Right lobe of liver (tissue), 6 donors: ENCODE measurements around the gene IL24. TPM values are rescaled to one million over a fixed set of nuclear protein-coding genes. Genes with fewer than 3 reads are reported as not detected.

Source experiments
- ATAC-seq, 4 donors: fragments of 200-7000 bp; cut with Tn5 transposase; one replicate each; pipeline ENCODE4 v1.9.1; 2020; ENCODE audit warnings: mild to moderate bottlenecking in 4 of 4, moderate library complexity in 4 of 4
- DNase-seq, 3 donors: peaks; one replicate each; pipeline ENCODE4 v3.0.0-alpha.2; 2020
- H3K27ac ChIP-seq, 3 donors: fragments of 200-600 bp; one replicate each; pipeline ENCODE4 v1.8.0; 2022
- H3K27me3 ChIP-seq, 2 donors: fragments of 200-600 bp; one replicate each; pipeline ENCODE4 v1.8.0; 2022
- H3K36me3 ChIP-seq, 4 donors: fragments of 200-600 bp; sonication (generic) in 1 of 4; one replicate each; pipeline versions ENCODE4 v1.5.1 to v1.8.0; 2017 to 2022; ENCODE audit warnings: control low read depth in 1 of 4
- H3K4me1 ChIP-seq, 4 donors: fragments of 200-600 bp; sonication (generic) in 1 of 4; one replicate each; pipeline versions ENCODE4 v1.5.1 to v1.8.0; 2017 to 2022; ENCODE audit warnings: control low read depth in 1 of 4
- H3K4me3 ChIP-seq, 3 donors: fragments of 200-600 bp; one replicate each; pipeline ENCODE4 v1.8.0; 2022
- H3K9me3 ChIP-seq, 4 donors: fragments of 200-600 bp; sonication (generic) in 1 of 4; one replicate each; pipeline versions ENCODE4 v1.5.1 to v1.8.0; 2017 to 2022; ENCODE audit warnings: control low read depth in 1 of 4
- CTCF ChIP-seq, 4 donors: fragments of 200-600 bp in 3 of 4; fragments of 450-650 bp in 1 of 4; IDR thresholded peaks; one replicate each; pipeline versions ENCODE4 v1.5.1 to v1.8.0; 2016 to 2022; ENCODE audit warnings: antibody characterized with exemption in 4 of 4, mild to moderate bottlenecking in 2 of 4
- POLR2A ChIP-seq: fragments of 450-650 bp; IDR thresholded peaks from one replicate; pipeline ENCODE4 v1.6.1; 2017; ENCODE audit warnings: antibody characterized with exemption, mild to moderate bottlenecking
- WGBS: methylation state at CpG from one replicate; pipeline ENCODE4 v1.1.6; 2018; ENCODE audit warnings: low coverage, low lambda C conversion rate; ENCODE audit not compliant: insufficient coverage; ENCODE audit errors: missing lambda C conversion rate; 5-methylcytosine and 5-hydroxymethylcytosine counted together
- intact Hi-C, 2 donors: fragments of 100-400 bp; cut with DNase I; formaldehyde crosslinking; loops; one replicate each; pipeline versions ENCODE4 v1.11.2 to v1.14.1; 2022
- total RNA-seq, 6 experiments: library from RNA; depleted of rRNA in 2 of 6; stranded (reverse); fragments of >200 nt in 2 of 6; fragmentation: NEBNext Ultra II Directional in 3 of 6; extraction: Animal tissue kit (Norgen Biotek cat#: 25700) in 3 of 6; gene quantifications; one replicate each; pipeline versions ENCODE4 v1.1.0 to v1.2.4, GENCODE V29; 2016 to 2023
- donor health status: DM: no; HTN: yes; CAD: no.
- donor health status: DM: no; HTN: no; CAD: no.
- donor health status: DM: no; HTN: no; CAD: no.
- donor health status: DM: no; HTN: yes; CAD: no.
- donor health status: DM: no; HTN: yes; CAD: no.

IL24 gene
- total RNA-seq, 6 experiments from 2014 or later, result not detected

- intact Hi-C loops, result no loop called here
- TF ChIP-seq CTCF (IDR thresholded peaks at IDR 0.05) (no peak), POLR2A (no peak)
- WGBS, result 74% methylated on average over 3 of the region's 3 CpGs
- no peaks in the 10 kb centered on the region for H3K4me1 ChIP-seq
- no peak overlapping the region for H3K27ac ChIP-seq
- H3K4me3 ChIP-seq, result no peak overlapping the region
- DNase-seq (no peak), ATAC-seq (no peak)
- peaks cover 0 to 7% (median 3%) of the 10 kb centered on the region in 4 donors for H3K9me3 ChIP-seq
- no peaks in the 10 kb centered on the region for H3K27me3 ChIP-seq
- H3K36me3 ChIP-seq, result no peaks in the 10 kb centered on the region
Measured at GRCh38 chr1:206873603-206874188, 23.5 kb upstream of the IL24 start.

GRCh38 chr1:206875752-206876377 is 21.4 kb upstream of the IL24 start:
- H3K9me3 ChIP-seq, result peaks cover 0 to 7% (median 3%) of the 10 kb centered on the region in 4 donors
- no peaks in the 10 kb centered on the region for H3K27me3 ChIP-seq
- no peak for DNase-seq
- intact Hi-C loops, result no loop called here
- H3K36me3 ChIP-seq, result no peaks in the 10 kb centered on the region
- H3K27ac ChIP-seq, result no peak overlapping the region
- H3K4me3 ChIP-seq, result no peak overlapping the region
- 68% methylated on average over 3 of the region's 3 CpGs for WGBS
- no peak for ATAC-seq
- TF ChIP-seq CTCF (IDR thresholded peaks at IDR 0.05), result no peak
- no peak for TF ChIP-seq POLR2A
- H3K4me1 ChIP-seq, result no peaks in the 10 kb centered on the region

GRCh38 chr1:206878456-206878855 is 18.8 kb upstream of the IL24 start:
- intact Hi-C loops, result no loop called here
- ATAC-seq (no peak), DNase-seq (no peak)
- Histone ChIP-seq H3K36me3 (no peaks in the 10 kb centered on the region), H3K9me3 (peaks cover 0 to 7% (median 3%) of the 10 kb centered on the region in 4 donors), H3K27ac (no peak overlapping the region), H3K4me3 (no peak overlapping the region), H3K4me1 (no peaks in the 10 kb centered on the region), H3K27me3 (no peaks in the 10 kb centered on the region)
- TF ChIP-seq POLR2A, result no peak
- TF ChIP-seq CTCF (IDR thresholded peaks at IDR 0.05), result no peak

- TF ChIP-seq POLR2A, result no peak
- Histone ChIP-seq H3K9me3 (peaks cover 0 to 7% (median 3%) of the 10 kb centered on the region in 4 donors), H3K4me1 (no peaks in the 10 kb centered on the region), H3K27me3 (no peaks in the 10 kb centered on the region), H3K27ac (no peak overlapping the region), H3K4me3 (no peak overlapping the region), H3K36me3 (no peaks in the 10 kb centered on the region)
- intact Hi-C loops, result no loop called here
- ATAC-seq, result no peak
- no peak for DNase-seq
- 46% methylated on average over 3 of the region's 3 CpGs for WGBS
Measured at GRCh38 chr1:206880314-206880713, 16.9 kb upstream of the IL24 start.

GRCh38 chr1:206882555-206882954 is 14.7 kb upstream of the IL24 start:
- intact Hi-C loops, result no loop called here
- TF ChIP-seq CTCF (IDR thresholded peaks at IDR 0.05) (peak in 1 of 4 donors; percentile 7), POLR2A (no peak)
- no peak overlapping the region for H3K4me3 ChIP-seq
- WGBS, result 51% methylated on average over 3 of the region's 3 CpGs
- no peak overlapping the region for H3K27ac ChIP-seq
- ATAC-seq (no peak), DNase-seq (no peak)
- no peaks in the 10 kb centered on the region for H3K27me3 ChIP-seq
- H3K4me1 ChIP-seq, result no peaks in the 10 kb centered on the region
- no peaks in the 10 kb centered on the region for H3K36me3 ChIP-seq
- H3K9me3 ChIP-seq, result peaks cover 0 to 7% (median 3%) of the 10 kb centered on the region in 4 donors
